ENCODE results near the gene APOB.

Gene APOB

GRCh38 chr2:20972792-20973565 lies 70.9 kb downstream of the APOB start:
- DNase-seq (ENCODE audit: low read depth), result no peak
- no peak for TF ChIP-seq CTCF (IDR thresholded peaks at IDR 0.05; ENCODE audit: low read length, missing control alignments)
- no peak overlapping the region for H3K4me3 ChIP-seq (replicated peaks; ENCODE audit: low read depth, low read length)

GRCh38 chr2:20972110-20972509 lies 71.8 kb downstream of the APOB start:
- H3K4me3 ChIP-seq (replicated peaks; ENCODE audit: low read depth, low read length), result no peak overlapping the region
- no peak for TF ChIP-seq CTCF (IDR thresholded peaks at IDR 0.05; ENCODE audit: low read length, missing control alignments)
- no peak for DNase-seq (ENCODE audit: low read depth)

GRCh38 chr2:20970068-20970467 lies 73.8 kb downstream of the APOB start:
- no peak for DNase-seq (ENCODE audit: low read depth)
- no peak overlapping the region for H3K4me3 ChIP-seq (replicated peaks; ENCODE audit: low read depth, low read length)
- no peak for TF ChIP-seq CTCF (IDR thresholded peaks at IDR 0.05; ENCODE audit: low read length, missing control alignments)

- no peak for DNase-seq (ENCODE audit: low read depth)
- no peak for TF ChIP-seq CTCF (IDR thresholded peaks at IDR 0.05; ENCODE audit: low read length, missing control alignments)
- H3K4me3 ChIP-seq (replicated peaks; ENCODE audit: low read depth, low read length), result no peak overlapping the region
Observed at GRCh38 chr2:20966061-20966595, 77.7 kb downstream of the APOB start.

- H3K4me3 ChIP-seq (replicated peaks; ENCODE audit: low read depth, low read length), result no peak overlapping the region
- TF ChIP-seq CTCF (IDR thresholded peaks at IDR 0.05; ENCODE audit: low read length, missing control alignments), result no peak
Observed at GRCh38 chr2:20965221-20965620, 78.7 kb downstream of the APOB start.

GRCh38 chr2:20963867-20964266 lies 80.0 kb downstream of the APOB start:
- H3K4me3 ChIP-seq (replicated peaks; ENCODE audit: low read depth, low read length), result no peak overlapping the region
- TF ChIP-seq CTCF (IDR thresholded peaks at IDR 0.05; ENCODE audit: low read length, missing control alignments), result no peak
- no peak for DNase-seq (ENCODE audit: low read depth)

More at GRCh38 chr2:20965221-20965620, 78.7 kb downstream of the APOB start:
- no peak for DNase-seq (ENCODE audit: low read depth)

Measured in fibroblast of pulmonary artery (primary cell).